Kidney (tissue), 14 donors: ENCODE data around the gene SLC39A11. TPM values are rescaled to one million over a fixed set of nuclear protein-coding genes. Genes with fewer than 3 reads are reported as not detected.

ENCODE experiments used
- DNase-seq, 5 donors: peaks; one replicate each; pipeline ENCODE4 v3.0.0-alpha.2; 2013 to 2020
- FAIRE-seq: peaks from 2 replicates; lab custom pipeline; 2012; peaks lifted over from hg19 to GRCh38; lab: Jason Lieb, UNC
- H3K27ac ChIP-seq, 2 donors: one replicate each; pipeline ENCODE4 v1.7.0; 2013; ENCODE audit warnings: low read depth in 2 of 2, low read length in 2 of 2, inconsistent platforms in 1 of 2
- H3K27me3 ChIP-seq: one replicate; pipeline ENCODE4 v1.7.1; 2013; ENCODE audit warnings: low read length, inconsistent platforms; ENCODE audit not compliant: control insufficient read depth, insufficient read depth
- H3K36me3 ChIP-seq, 3 donors: one replicate each; pipeline versions ENCODE4 v1.7.0 to v1.7.1; 2013; ENCODE audit warnings: low read length in 3 of 3, control low read depth in 1 of 3, inconsistent platforms in 1 of 3; ENCODE audit not compliant: insufficient read depth in 3 of 3, control insufficient read depth in 2 of 3
- H3K4me1 ChIP-seq, 3 donors: one replicate each; pipeline versions ENCODE4 v1.7.0 to v1.7.1; 2013; ENCODE audit warnings: low read length in 3 of 3, inconsistent platforms in 1 of 3, low read depth in 1 of 3; ENCODE audit not compliant: control insufficient read depth in 2 of 3, insufficient read depth in 2 of 3
- H3K4me3 ChIP-seq, 3 donors: one replicate each; pipeline versions ENCODE4 v1.7.0 to v1.8.1; 2013; ENCODE audit warnings: low read length in 3 of 3, control low read depth in 1 of 3, inconsistent platforms in 1 of 3
- H3K9ac ChIP-seq, 3 donors: one replicate each; pipeline versions ENCODE4 v1.7.0 to v1.7.1; 2013; ENCODE audit warnings: low read length in 3 of 3, control low read depth in 1 of 3, inconsistent platforms in 1 of 3
- H3K9me3 ChIP-seq, 3 donors: one replicate each; pipeline versions ENCODE4 v1.7.0 to v1.7.1; 2013; ENCODE audit warnings: low read length in 3 of 3, control low read depth in 1 of 3, inconsistent platforms in 1 of 3; ENCODE audit not compliant: control insufficient read depth in 2 of 3, insufficient read depth in 1 of 3
- intact Hi-C: fragments of 100-400 bp; cut with DNase I; formaldehyde crosslinking; loops from one replicate; pipeline ENCODE4 v1.11.1; 2022
- polyA plus RNA-seq: library from polyadenylated mRNA; stranded (reverse); fragments of 350-450 nt; fragmentation: Illumina TruSeq; extraction: RNeasy Lipid Tissue Mini Kit (QIAGEN cat#74804); gene quantifications from one replicate; pipeline ENCODE4 v1.2.3, GENCODE V29; 2014; ENCODE audit warnings: low read depth, low replicate concordance; ENCODE audit not compliant: insufficient read depth
- total RNA-seq: library from RNA; stranded (reverse); fragmentation: NEBNext Ultra II Directional; extraction: Animal tissue kit (Norgen Biotek cat#: 25700); gene quantifications from one replicate; pipeline ENCODE4 v1.2.1, GENCODE V29; 2021
- TF ChIP-seq, protein P1 (sequence below): IDR thresholded peaks from 3 replicates; pipeline ENCODE4 v1.5.1; 2012; ENCODE audit warnings: mild to moderate bottlenecking, moderate library complexity, borderline replicate concordance; ENCODE audit not compliant: insufficient read depth; ENCODE audit errors: extremely low read depth
- donor health status: control.
- donor health status: control.
- donor health status: control.
- donor health status: control.
- donor health status: control.
- donor health status: DM: yes; HTN: yes; CAD: no.
- donor health status: Normal renal cell carcinoma (clear cell type).

SLC39A11 gene
- total and polyA plus RNA-seq, 2 donors from 2014 or later = 19.7 to 37.2 TPM

DNA sequence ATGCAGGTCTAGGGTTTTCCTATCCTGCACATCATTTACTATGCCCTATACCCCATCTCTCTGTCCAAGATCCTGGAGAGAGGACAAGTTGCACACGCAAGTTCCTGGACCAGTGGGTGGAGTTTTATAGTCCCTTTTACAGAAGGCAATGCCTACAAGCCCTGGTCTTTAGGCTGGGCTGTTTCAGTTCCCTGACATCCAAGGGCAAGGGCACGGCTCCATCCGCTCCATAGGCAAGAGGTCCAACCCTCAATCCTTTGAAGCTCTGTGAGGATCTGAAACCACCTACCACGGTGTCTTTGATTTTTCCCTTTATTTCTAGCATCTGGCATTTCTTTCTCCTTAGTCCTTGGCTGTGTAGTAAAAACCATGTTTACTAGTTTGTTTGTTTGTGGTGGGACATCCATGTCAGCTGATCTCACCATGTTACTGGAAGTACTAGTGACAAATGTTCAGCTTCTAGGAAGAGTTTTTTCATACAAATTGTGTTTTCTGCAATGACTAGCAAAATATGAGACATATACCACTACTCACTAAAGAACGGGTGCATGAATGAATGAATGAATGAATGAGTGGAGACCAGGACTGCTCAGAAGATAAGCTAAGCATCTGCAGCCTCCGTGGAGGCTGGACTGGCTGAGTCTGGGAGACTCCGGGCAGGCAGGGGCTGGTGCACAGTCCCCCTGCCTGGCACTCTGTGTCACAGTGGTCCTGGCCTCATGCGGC lies 359.4 kb downstream of the SLC39A11 start:
- FAIRE-seq = no peak
- Histone ChIP-seq H3K27ac (no peak overlapping the region), H3K4me1 (no peaks in the 10 kb centered on the region), H3K36me3 (no peaks in the 10 kb centered on the region), H3K27me3 (no peaks in the 10 kb centered on the region), H3K9ac (no peak overlapping the region), H3K9me3 (no peaks in the 10 kb centered on the region), H3K4me3 (no peak overlapping the region)
- TF ChIP-seq, protein P1, sequence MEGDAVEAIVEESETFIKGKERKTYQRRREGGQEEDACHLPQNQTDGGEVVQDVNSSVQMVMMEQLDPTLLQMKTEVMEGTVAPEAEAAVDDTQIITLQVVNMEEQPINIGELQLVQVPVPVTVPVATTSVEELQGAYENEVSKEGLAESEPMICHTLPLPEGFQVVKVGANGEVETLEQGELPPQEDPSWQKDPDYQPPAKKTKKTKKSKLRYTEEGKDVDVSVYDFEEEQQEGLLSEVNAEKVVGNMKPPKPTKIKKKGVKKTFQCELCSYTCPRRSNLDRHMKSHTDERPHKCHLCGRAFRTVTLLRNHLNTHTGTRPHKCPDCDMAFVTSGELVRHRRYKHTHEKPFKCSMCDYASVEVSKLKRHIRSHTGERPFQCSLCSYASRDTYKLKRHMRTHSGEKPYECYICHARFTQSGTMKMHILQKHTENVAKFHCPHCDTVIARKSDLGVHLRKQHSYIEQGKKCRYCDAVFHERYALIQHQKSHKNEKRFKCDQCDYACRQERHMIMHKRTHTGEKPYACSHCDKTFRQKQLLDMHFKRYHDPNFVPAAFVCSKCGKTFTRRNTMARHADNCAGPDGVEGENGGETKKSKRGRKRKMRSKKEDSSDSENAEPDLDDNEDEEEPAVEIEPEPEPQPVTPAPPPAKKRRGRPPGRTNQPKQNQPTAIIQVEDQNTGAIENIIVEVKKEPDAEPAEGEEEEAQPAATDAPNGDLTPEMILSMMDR = no peak
- DNase-seq = no peak
- intact Hi-C loops = no loop called here

DNA sequence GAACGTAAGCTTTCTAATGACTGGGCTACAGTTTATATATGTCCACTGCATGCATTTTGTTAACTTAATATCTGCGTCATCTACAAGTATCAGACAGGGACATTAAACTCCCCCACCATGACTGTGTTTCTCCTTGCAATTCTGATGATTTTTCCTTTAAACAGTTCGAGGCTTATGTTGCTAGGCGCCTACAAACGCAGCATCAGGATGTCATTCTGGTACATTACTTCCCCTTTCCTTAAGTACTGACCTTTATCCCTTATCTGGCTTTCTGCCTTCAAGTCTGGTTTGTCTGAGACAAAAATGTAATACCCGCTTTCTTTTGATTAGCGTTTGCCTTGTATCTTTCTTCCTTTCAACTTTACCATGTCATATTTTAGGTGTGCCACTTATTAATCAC lies 362.4 kb downstream of the SLC39A11 start:
- Histone ChIP-seq H3K4me1 (no peaks in the 10 kb centered on the region), H3K9me3 (no peaks in the 10 kb centered on the region), H3K4me3 (no peak overlapping the region), H3K9ac (no peak overlapping the region), H3K27ac (no peak overlapping the region), H3K36me3 (no peaks in the 10 kb centered on the region), H3K27me3 (no peaks in the 10 kb centered on the region)
- TF ChIP-seq, protein P1 = no peak
- DNase-seq (peak in 1 of 5 donors; percentile 43), FAIRE-seq (no peak)
- intact Hi-C loops = no loop called here

DNA sequence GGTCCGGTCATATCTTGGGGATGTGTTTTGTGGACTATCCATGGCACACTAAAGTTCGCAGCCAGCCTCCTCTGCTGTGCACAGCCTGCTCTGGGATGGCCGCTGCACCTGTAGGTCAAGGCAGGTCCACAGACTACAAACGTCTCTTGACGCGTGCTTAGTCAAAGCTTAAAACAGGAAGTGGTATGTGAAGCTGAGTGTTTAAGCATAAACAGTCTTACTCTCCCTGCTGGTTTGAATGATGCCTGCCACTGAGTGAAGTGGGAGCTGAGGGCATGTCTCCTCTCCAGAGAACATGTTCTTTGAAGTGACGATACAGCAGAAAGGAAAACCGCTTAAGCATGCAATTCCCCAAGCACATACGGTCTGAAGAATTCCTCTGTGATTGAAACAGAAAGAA lies 365.6 kb downstream of the SLC39A11 start:
- Histone ChIP-seq H3K9me3 (no peaks in the 10 kb centered on the region), H3K4me3 (no peak overlapping the region), H3K27ac (no peak overlapping the region), H3K9ac (no peak overlapping the region), H3K36me3 (no peaks in the 10 kb centered on the region), H3K4me1 (no peaks in the 10 kb centered on the region), H3K27me3 (no peaks in the 10 kb centered on the region)
- intact Hi-C loops = loop anchor here (10.0 kb wide), 1 partner anchor 438 kb away; the partner anchor contains the start of gene SSTR2
- DNase-seq = peak in 2 of 5 donors; percentile 38 to 42
- TF ChIP-seq, protein P1 = no peak
- FAIRE-seq = no peak
